ENCODE measurements around the gene VIPR2. TPM values are rescaled to one million over a fixed set of nuclear protein-coding genes. Genes with fewer than 3 reads are reported as not detected.
A peak's percentile ranks its signal among the peaks of the same experiment; 100 is the strongest.

Gene VIPR2
- total RNA-seq, 6 donors from 2014 or later, result 0.30 to 0.74 (median 0.40) TPM; not detected in 3

DNA sequence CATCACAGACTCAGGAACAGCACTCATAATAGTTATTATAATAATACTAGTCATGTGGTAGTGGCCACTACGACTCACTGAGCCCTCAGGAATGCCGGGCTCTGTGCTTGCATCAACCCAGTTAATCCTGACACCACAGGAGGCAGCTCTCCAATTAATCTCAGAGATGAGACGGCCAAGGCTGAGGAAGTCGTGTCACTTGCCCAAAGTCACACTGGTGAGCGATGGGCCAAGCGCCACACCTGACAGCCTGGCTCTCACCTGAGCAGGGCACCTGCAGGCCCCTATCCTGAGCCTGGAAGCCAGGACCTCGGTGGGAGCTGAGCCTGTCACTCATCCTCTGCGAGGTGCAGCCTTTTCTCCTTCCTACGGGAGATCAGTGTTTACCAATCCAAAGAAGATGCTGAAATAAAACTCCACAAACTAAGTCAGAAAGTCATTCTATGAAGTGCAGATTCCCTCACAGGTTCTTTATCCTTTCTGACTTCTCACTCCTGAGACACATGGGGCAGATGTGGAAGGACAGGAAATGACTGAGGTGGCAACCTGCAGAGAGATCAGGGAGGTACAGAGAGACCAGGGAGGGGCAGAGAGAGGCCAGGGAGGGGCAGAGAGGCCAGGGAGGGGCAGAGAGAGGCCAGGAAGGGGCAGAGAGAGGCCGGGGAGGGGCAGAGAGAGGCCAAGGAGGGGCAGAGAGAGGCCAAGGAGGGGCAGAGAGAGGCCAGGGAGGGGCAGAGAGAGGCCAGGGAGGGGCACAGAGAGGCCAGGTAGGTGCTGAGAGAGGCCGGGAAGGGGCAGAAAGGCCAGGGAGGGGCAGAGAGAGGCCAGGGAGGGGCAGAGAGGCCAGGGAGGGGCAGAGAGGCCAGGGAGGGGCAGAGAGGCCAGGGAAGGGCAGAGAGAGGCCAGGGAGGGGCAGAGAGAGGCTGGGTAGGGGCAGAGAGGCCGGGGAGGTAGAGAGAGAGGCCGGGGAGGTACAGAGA lies 38.5 kb downstream of the VIPR2 start:
- Histone ChIP-seq H3K4me3 (no peak overlapping the region), H3K36me3 (no peaks in the 10 kb centered on the region), H3K27ac (no peak overlapping the region), H3K4me1 (no peaks in the 10 kb centered on the region), H3K9me3 (no peaks in the 10 kb centered on the region), H3K27me3 (no peaks in the 10 kb centered on the region)
- peak in 1 of 2 donors; percentile 43 for DNase-seq
- 66 to 72% methylated on average over 11 to 12 of the region's 13 CpGs for WGBS, 2 donors
- ATAC-seq (ENCODE audit: low FRiP score in 2 of 2), result no peak
- no peak for TF ChIP-seq POLR2A (IDR thresholded peaks at IDR 0.05)
- TF ChIP-seq, protein P1, sequence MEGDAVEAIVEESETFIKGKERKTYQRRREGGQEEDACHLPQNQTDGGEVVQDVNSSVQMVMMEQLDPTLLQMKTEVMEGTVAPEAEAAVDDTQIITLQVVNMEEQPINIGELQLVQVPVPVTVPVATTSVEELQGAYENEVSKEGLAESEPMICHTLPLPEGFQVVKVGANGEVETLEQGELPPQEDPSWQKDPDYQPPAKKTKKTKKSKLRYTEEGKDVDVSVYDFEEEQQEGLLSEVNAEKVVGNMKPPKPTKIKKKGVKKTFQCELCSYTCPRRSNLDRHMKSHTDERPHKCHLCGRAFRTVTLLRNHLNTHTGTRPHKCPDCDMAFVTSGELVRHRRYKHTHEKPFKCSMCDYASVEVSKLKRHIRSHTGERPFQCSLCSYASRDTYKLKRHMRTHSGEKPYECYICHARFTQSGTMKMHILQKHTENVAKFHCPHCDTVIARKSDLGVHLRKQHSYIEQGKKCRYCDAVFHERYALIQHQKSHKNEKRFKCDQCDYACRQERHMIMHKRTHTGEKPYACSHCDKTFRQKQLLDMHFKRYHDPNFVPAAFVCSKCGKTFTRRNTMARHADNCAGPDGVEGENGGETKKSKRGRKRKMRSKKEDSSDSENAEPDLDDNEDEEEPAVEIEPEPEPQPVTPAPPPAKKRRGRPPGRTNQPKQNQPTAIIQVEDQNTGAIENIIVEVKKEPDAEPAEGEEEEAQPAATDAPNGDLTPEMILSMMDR (IDR thresholded peaks at IDR 0.05), result no peak
- no peak for TF ChIP-seq EP300 (IDR thresholded peaks at IDR 0.05)
- TF ChIP-seq POLR2AphosphoS5 (IDR thresholded peaks at IDR 0.05), result no peak

DNA sequence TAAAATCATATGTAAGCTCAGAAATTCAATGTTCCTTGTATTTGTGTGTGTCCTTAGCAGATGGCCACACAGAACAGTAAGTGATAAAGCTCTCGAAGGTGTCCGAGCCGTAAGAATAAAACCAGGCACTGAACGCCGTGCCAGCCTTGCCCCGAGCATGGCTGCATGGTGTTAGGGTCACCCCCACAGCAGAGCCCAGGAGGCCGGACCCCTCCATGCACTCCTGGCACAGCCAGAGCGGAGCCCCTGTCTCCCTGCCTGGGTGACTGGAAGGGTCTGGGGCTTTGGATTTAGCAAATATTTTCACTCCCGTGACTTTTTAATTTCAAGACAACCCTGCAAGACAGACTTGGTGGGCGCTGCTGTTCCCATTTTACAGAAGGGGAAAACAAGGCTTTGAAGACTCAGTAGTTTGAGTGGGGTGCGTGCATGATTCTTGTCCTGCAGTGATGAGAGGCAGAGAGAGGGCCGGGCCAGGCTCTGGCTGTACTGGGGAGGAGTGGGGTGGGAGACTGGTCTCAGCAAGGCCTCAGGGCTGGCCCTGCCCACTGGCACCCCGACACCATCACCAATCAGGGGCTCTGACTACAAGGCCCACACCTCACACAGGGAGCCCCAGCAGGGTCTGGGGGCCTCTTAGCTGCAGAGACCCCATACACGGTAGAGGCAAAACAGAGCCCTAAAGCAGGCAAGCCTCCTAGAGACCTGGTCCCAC lies 39.4 kb downstream of the VIPR2 start:
- 89 to 94% methylated on average over 14 of the region's 14 CpGs for WGBS, 2 donors
- H3K36me3 ChIP-seq, result no peaks in the 10 kb centered on the region
- ATAC-seq (ENCODE audit: low FRiP score in 2 of 2) (no peak), DNase-seq (peak in 1 of 2 donors; percentile 14)
- no peaks in the 10 kb centered on the region for H3K4me1 ChIP-seq
- H3K27me3 ChIP-seq, result no peaks in the 10 kb centered on the region
- no peaks in the 10 kb centered on the region for H3K9me3 ChIP-seq
- no peak overlapping the region for H3K4me3 ChIP-seq
- TF ChIP-seq POLR2AphosphoS5 (IDR thresholded peaks at IDR 0.05) (no peak), POLR2A (IDR thresholded peaks at IDR 0.05) (no peak), EP300 (IDR thresholded peaks at IDR 0.05) (no peak)
- TF ChIP-seq, protein P1 (IDR thresholded peaks at IDR 0.05), result no peak
- no peak overlapping the region for H3K27ac ChIP-seq

DNA sequence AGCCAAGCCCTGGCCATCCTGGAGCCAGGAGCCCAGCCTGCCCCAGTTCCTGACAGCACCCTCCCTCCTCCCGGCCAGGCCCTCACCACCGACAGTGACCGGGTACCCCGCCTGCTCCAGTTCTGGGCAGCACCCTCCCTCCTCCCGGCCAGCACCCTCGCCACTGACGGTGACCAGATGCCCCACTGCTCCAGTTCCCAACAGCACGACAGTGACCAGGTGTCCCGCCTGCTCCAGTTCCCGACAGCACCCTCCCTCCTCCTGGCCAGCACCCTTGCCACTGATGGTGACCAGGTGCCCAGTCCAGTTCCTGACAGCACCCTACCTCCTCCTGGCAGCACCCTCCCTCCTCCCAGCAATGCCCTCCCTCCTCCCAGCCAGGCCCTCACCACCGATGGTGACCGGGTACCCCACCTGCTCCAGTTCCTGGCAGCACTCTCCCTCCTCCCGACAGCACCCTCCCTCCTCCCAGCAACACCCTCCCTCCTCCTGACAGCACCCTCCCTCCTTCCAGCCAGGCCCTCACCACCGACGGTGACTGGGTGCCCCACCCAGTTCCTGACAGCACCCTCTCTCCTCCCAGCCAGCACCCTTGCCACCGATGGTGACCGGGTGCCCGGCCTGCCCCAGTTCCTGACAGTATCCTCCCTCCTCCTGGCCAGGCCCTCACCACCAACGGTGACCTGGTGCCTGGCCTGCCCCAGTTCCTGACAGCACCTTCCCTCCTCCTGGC lies 40.3 kb downstream of the VIPR2 start:
- Histone ChIP-seq H3K4me1 (peaks cover 0 to under 1% (median 0%) of the 10 kb centered on the region in 4 donors), H3K9me3 (no peaks in the 10 kb centered on the region), H3K36me3 (no peaks in the 10 kb centered on the region), H3K4me3 (no peak overlapping the region), H3K27me3 (no peaks in the 10 kb centered on the region), H3K27ac (no peak overlapping the region)
- ATAC-seq (ENCODE audit: low FRiP score in 2 of 2) (peak; percentile 13 to 30), DNase-seq (peak; percentile 19 to 73)
- TF ChIP-seq, protein P1 (IDR thresholded peaks at IDR 0.05), result no peak
- TF ChIP-seq EP300 (IDR thresholded peaks at IDR 0.05) (no peak), POLR2AphosphoS5 (IDR thresholded peaks at IDR 0.05) (no peak)
- 70 to 80% methylated on average over 19 of the region's 19 CpGs for WGBS, 2 donors

DNA sequence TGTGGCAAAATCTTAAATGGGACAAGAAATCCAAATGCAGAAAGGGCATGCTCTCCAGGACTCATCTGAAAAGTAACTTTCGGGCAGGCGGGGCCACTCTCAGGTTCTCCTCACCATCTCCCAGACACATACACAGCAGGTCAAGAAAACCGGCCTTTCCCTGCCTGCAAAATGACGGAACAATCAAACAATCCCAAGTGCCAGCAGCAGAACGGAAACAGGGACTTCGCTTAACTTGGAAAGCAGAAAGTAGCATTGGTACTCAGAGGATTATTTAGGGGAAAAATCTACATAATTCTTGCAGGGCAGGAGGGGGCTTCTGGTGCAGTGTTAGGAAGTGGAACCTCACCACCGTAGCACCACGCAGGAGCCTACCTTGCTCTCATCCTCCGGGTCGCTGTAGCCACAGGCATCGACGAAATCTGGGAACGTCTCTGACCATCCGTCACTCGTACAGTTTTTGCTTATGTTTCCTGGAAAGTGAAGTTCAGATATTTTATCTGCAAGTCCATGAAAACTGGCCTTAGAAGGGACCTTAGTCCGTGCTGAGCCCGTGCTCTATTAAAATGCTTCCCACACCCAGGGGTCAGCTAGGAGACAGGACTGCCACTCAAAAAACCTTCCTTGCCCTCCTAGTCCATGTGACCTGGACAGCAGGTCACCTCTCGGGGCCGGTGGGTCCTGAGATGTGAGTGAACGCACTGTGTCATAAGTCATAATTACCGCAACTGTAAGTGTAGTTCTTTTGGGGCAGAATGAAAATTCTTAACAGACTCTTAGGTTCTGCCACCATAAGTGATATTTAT lies 41.1 kb downstream of the VIPR2 start:
- Histone ChIP-seq H3K9me3 (no peaks in the 10 kb centered on the region), H3K36me3 (no peaks in the 10 kb centered on the region), H3K27ac (no peak overlapping the region), H3K4me1 (peaks cover 0 to 7% (median 0%) of the 10 kb centered on the region in 4 donors), H3K4me3 (no peak overlapping the region), H3K27me3 (no peaks in the 10 kb centered on the region)
- peak in 1 of 2 donors; percentile 8 for DNase-seq
- no peak for TF ChIP-seq POLR2AphosphoS5 (IDR thresholded peaks at IDR 0.05)
- TF ChIP-seq, protein P1 (IDR thresholded peaks at IDR 0.05), result no peak
- TF ChIP-seq POLR2A (IDR thresholded peaks at IDR 0.05), result no peak
- TF ChIP-seq EP300 (IDR thresholded peaks at IDR 0.05), result no peak
- no peak for ATAC-seq (ENCODE audit: low FRiP score in 2 of 2)
- WGBS, 2 donors, result 74 to 89% methylated on average over 21 of the region's 21 CpGs
